OCI-LY1 (cell line): ENCODE results near the gene NTNG1.

Experiments
- H2AFZ ChIP-seq: fragments of 200-600 bp; sonication (generic), shearing (Covaris generic); 2 replicates; pipeline ENCODE4 v1.6.0; 2014; ENCODE audit warnings: antibody characterized with exemption, mild to moderate bottlenecking, low read length
- H3F3A ChIP-seq: fragments of 200-600 bp; sonication (generic), shearing (Covaris generic); 2 replicates; pipeline ENCODE4 v1.6.0; 2014; ENCODE audit warnings: mild to moderate bottlenecking, antibody characterized with exemption, low read length, moderate library complexity; ENCODE audit not compliant: insufficient read depth
- H3K27ac ChIP-seq: fragments of 200-600 bp; sonication (generic); 2 replicates; pipeline ENCODE4 v1.5.1; 2014; ENCODE audit warnings: low read length, mixed run types, mild to moderate bottlenecking, low read depth; ENCODE audit not compliant: poor library complexity, severe bottlenecking
- H3K27me3 ChIP-seq: fragments of 200-600 bp; sonication (generic); 2 replicates; pipeline ENCODE4 v1.6.0; 2014; ENCODE audit warnings: antibody characterized with exemption, mild to moderate bottlenecking, low read length, moderate library complexity; ENCODE audit not compliant: insufficient read depth
- H3K36me3 ChIP-seq: fragments of 200-600 bp; sonication (generic); 2 replicates; pipeline ENCODE4 v1.6.1; 2014; ENCODE audit warnings: mild to moderate bottlenecking, antibody characterized with exemption, low read length, moderate library complexity, mixed read lengths; ENCODE audit not compliant: insufficient read depth
- H3K4me1 ChIP-seq: fragments of 200-600 bp; sonication (generic); 2 replicates; pipeline ENCODE4 v1.5.1; 2014; ENCODE audit warnings: mild to moderate bottlenecking, low read length, moderate library complexity; ENCODE audit not compliant: insufficient read depth, severe bottlenecking
- H3K4me2 ChIP-seq: fragments of 200-600 bp; sonication (generic), shearing (Covaris generic); 2 replicates; pipeline ENCODE4 v1.6.1; 2014; ENCODE audit warnings: low read length
- H3K4me3 ChIP-seq: fragments of 200-600 bp; sonication (generic); 2 replicates; pipeline ENCODE4 v1.5.1; 2014; ENCODE audit warnings: low read length, low read depth, mild to moderate bottlenecking, mixed read lengths; ENCODE audit not compliant: poor library complexity, severe bottlenecking
- H3K79me2 ChIP-seq: fragments of 200-600 bp; shearing (Covaris generic); 2 replicates; pipeline ENCODE4 v1.6.1; 2016; ENCODE audit warnings: mixed run types, low read length, mixed read lengths; ENCODE audit not compliant: insufficient read depth
- H3K9ac ChIP-seq: fragments of 200-600 bp; sonication (generic), shearing (Covaris generic); 2 replicates; pipeline ENCODE4 v1.6.1; 2014; ENCODE audit warnings: mild to moderate bottlenecking, low read length, mixed read lengths
- H3K9me2 ChIP-seq: fragments of 200-600 bp; sonication (generic), shearing (Covaris generic); 2 replicates; pipeline ENCODE4 v1.6.1; 2014; ENCODE audit warnings: low read depth, mild to moderate bottlenecking, low read length, mixed read lengths
- H3K9me3 ChIP-seq: fragments of 200-600 bp; shearing (Covaris generic); 2 replicates; pipeline ENCODE4 v1.6.1; 2014; ENCODE audit warnings: low read length, mixed read lengths
- H4K20me1 ChIP-seq: fragments of 200-600 bp; sonication (generic), shearing (Covaris generic); 2 replicates; pipeline ENCODE4 v1.6.0; 2016; ENCODE audit warnings: mild to moderate bottlenecking, low read length; ENCODE audit not compliant: insufficient read depth
- EZH2 ChIP-seq: fragments of 200-600 bp; sonication (generic), shearing (Covaris generic); IDR thresholded peaks from 2 replicates; pipeline ENCODE4 v1.8.0; 2017; ENCODE audit warnings: borderline replicate concordance, mixed run types, mild to moderate bottlenecking, antibody characterized with exemption, low read length, moderate library complexity, mixed read lengths
- TF ChIP-seq, protein P1 (sequence below): fragments of 200-600 bp; sonication (generic), shearing (Covaris generic); IDR thresholded peaks from 2 replicates; pipeline ENCODE4 v1.5.1; 2017; ENCODE audit warnings: mild to moderate bottlenecking, antibody characterized with exemption, low read length, moderate library complexity, mixed read lengths

The NTNG1 gene

DNA sequence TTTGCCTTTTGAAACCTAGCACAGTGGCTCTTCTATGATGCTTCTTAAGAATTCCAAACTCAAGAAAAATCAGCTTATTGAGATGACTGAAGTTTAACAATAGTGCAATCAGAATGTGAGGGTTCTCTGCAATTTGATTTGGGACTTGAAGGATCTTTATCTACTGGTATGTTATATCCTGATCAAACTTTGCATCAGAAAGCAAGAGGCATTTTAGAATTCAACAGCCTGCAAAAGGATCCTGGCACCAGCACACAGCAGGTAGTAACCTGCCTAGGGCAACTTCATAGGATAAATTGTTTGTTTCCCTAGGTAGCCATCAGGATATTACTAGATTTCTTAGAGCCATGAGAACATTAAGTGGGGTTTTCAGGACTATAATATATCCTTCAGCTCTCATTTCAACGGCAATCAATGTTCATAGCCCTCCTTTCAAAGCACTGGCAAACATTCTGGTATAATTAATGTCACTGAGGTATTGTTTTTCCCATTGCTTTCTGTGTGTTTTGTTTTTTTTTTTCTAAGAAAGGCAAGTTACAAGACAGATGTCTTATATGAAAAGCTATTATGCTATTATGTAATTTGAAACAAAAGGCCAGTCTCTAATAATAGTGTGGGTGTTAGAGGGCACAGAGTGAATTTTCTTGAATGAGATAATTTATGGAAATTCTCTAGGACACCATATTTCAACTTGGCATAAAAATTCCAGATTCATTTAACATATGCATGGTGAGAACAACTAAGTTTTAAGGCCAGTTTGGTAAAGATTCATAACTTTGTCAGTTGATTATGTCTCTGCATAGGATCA, 34.5 kb downstream of the NTNG1 start:
- no peaks in the 10 kb centered on the region for H3K79me2 ChIP-seq
- no peak overlapping the region for H3K4me2 ChIP-seq
- H3K4me3 ChIP-seq = no peak overlapping the region
- no peaks in the 10 kb centered on the region for H3K27me3 ChIP-seq
- H3K9me3 ChIP-seq = no peaks in the 10 kb centered on the region
- TF ChIP-seq EZH2 = no peak
- TF ChIP-seq, protein P1, sequence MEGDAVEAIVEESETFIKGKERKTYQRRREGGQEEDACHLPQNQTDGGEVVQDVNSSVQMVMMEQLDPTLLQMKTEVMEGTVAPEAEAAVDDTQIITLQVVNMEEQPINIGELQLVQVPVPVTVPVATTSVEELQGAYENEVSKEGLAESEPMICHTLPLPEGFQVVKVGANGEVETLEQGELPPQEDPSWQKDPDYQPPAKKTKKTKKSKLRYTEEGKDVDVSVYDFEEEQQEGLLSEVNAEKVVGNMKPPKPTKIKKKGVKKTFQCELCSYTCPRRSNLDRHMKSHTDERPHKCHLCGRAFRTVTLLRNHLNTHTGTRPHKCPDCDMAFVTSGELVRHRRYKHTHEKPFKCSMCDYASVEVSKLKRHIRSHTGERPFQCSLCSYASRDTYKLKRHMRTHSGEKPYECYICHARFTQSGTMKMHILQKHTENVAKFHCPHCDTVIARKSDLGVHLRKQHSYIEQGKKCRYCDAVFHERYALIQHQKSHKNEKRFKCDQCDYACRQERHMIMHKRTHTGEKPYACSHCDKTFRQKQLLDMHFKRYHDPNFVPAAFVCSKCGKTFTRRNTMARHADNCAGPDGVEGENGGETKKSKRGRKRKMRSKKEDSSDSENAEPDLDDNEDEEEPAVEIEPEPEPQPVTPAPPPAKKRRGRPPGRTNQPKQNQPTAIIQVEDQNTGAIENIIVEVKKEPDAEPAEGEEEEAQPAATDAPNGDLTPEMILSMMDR = no peak
- no peaks in the 10 kb centered on the region for H3K4me1 ChIP-seq
- no peak overlapping the region for H3K27ac ChIP-seq
- no peaks in the 10 kb centered on the region for H3K9me2 ChIP-seq
- H3K9ac ChIP-seq = no peak overlapping the region
- H3K36me3 ChIP-seq = no peaks in the 10 kb centered on the region
- no peaks in the 10 kb centered on the region; the same call in 1 of the 2 replicates for H3F3A ChIP-seq
- no peaks in the 10 kb centered on the region for H4K20me1 ChIP-seq
- no peak overlapping the region for H2AFZ ChIP-seq

GRCh38 chr1:107181253-107181969, 40.6 kb downstream of the NTNG1 start:
- no peaks in the 10 kb centered on the region for H3K79me2 ChIP-seq

GRCh38 chr1:107183011-107183410, 42.2 kb downstream of the NTNG1 start:
- no peaks in the 10 kb centered on the region for H3F3A ChIP-seq
- no peaks in the 10 kb centered on the region for H3K36me3 ChIP-seq
- TF ChIP-seq, protein P1 = no peak
- TF ChIP-seq EZH2 = no peak
- no peak overlapping the region for H3K4me2 ChIP-seq
- H3K79me2 ChIP-seq = no peaks in the 10 kb centered on the region
- no peaks in the 10 kb centered on the region for H3K27me3 ChIP-seq
- no peak overlapping the region for H3K27ac ChIP-seq
- no peaks in the 10 kb centered on the region for H4K20me1 ChIP-seq
- no peaks in the 10 kb centered on the region for H3K9me3 ChIP-seq
- no peak overlapping the region for H2AFZ ChIP-seq
- no peaks in the 10 kb centered on the region for H3K9me2 ChIP-seq
- H3K9ac ChIP-seq = no peak overlapping the region
- no peaks in the 10 kb centered on the region for H3K4me1 ChIP-seq
- H3K4me3 ChIP-seq = no peak overlapping the region

More at GRCh38 chr1:107181253-107181969, 40.6 kb downstream of the NTNG1 start:
- Histone ChIP-seq H3K27me3 (no peaks in the 10 kb centered on the region), H3K9me3 (no peaks in the 10 kb centered on the region), H3K27ac (no peak overlapping the region), H2AFZ (no peak overlapping the region), H3K9me2 (no peaks in the 10 kb centered on the region), H3K4me2 (no peak overlapping the region), H3K9ac (no peak overlapping the region), H3K36me3 (no peaks in the 10 kb centered on the region), H3F3A (no peaks in the 10 kb centered on the region), H4K20me1 (no peaks in the 10 kb centered on the region), H3K4me3 (no peak overlapping the region), H3K4me1 (no peaks in the 10 kb centered on the region)
- TF ChIP-seq, protein P1 = no peak
- no peak for TF ChIP-seq EZH2
